HEK293 (cell line): ENCODE results near the gene UBE2Q2.

Experiments used
- GLIS2 ChIP-seq: fragments of 450-650 bp; formaldehyde crosslinking; IDR thresholded peaks from 2 replicates; pipeline ENCODE4 v1.5.1; 2016; ENCODE audit warnings: missing biosample characterization, missing genetic modification characterization
- KLF10 ChIP-seq: fragments of 450-650 bp; IDR thresholded peaks from 2 replicates; pipeline ENCODE4 v1.5.1; 2018; ENCODE audit warnings: missing biosample characterization, mild to moderate bottlenecking, missing genetic modification characterization
- KLF16 ChIP-seq: fragments of 450-650 bp; formaldehyde crosslinking; IDR thresholded peaks from 2 replicates; pipeline ENCODE4 v1.5.1; 2017; ENCODE audit warnings: missing biosample characterization, missing genetic modification characterization
- KLF17 ChIP-seq: fragments of 450-650 bp; formaldehyde crosslinking; IDR thresholded peaks from 2 replicates; pipeline ENCODE4 v1.5.1; 2016; ENCODE audit warnings: missing biosample characterization, missing genetic modification characterization
- KLF7 ChIP-seq: fragments of 450-650 bp; formaldehyde crosslinking; IDR thresholded peaks from 2 replicates; pipeline ENCODE4 v1.5.1; 2016; ENCODE audit warnings: missing biosample characterization, missing genetic modification characterization, borderline replicate concordance
- KLF8 ChIP-seq: fragments of 450-650 bp; formaldehyde crosslinking; IDR thresholded peaks from 2 replicates; pipeline ENCODE4 v1.5.1; 2016; ENCODE audit warnings: missing biosample characterization, missing genetic modification characterization
- KLF9 ChIP-seq: fragments of 450-650 bp; formaldehyde crosslinking; IDR thresholded peaks from 2 replicates; pipeline ENCODE4 v1.5.1; 2016; ENCODE audit warnings: missing biosample characterization, missing genetic modification characterization, low read depth
- PRDM1 ChIP-seq: fragments of 450-650 bp; formaldehyde crosslinking; IDR thresholded peaks from 2 replicates; pipeline ENCODE4; 2016; ENCODE audit warnings: missing biosample characterization, missing genetic modification characterization
- PRDM10 ChIP-seq: fragments of 450-650 bp; formaldehyde crosslinking; IDR thresholded peaks from 2 replicates; pipeline ENCODE4 v1.5.1; 2016; ENCODE audit warnings: missing biosample characterization, missing genetic modification characterization
- SP2 ChIP-seq: fragments of 450-650 bp; formaldehyde crosslinking; IDR thresholded peaks from 2 replicates; pipeline ENCODE4 v1.5.1; 2016; ENCODE audit warnings: missing biosample characterization, missing genetic modification characterization
- SP3 ChIP-seq: fragments of 450-650 bp; formaldehyde crosslinking; IDR thresholded peaks from 2 replicates; pipeline ENCODE4 v1.5.1; 2016; ENCODE audit warnings: missing biosample characterization, missing genetic modification characterization
- SP7 ChIP-seq: fragments of 450-650 bp; formaldehyde crosslinking; IDR thresholded peaks from 2 replicates; pipeline ENCODE4 v1.5.1; 2016; ENCODE audit warnings: missing biosample characterization, missing genetic modification characterization
- TRIM28 ChIP-seq: IDR thresholded peaks from 2 replicates; pipeline ENCODE4 v1.6.1; 2011; ENCODE audit warnings: low read length, control low read depth, borderline replicate concordance
- YY1 ChIP-seq: fragments of 450-650 bp; formaldehyde crosslinking; IDR thresholded peaks from 2 replicates; pipeline ENCODE4 v1.5.1; 2018; ENCODE audit warnings: missing biosample characterization, missing genetic modification characterization
- ZBTB17 ChIP-seq: fragments of 450-650 bp; formaldehyde crosslinking; IDR thresholded peaks from 2 replicates; pipeline ENCODE4 v1.5.1; 2016; ENCODE audit warnings: missing biosample characterization, missing genetic modification characterization
- ZBTB20 ChIP-seq: fragments of 450-650 bp; formaldehyde crosslinking; IDR thresholded peaks from 2 replicates; pipeline ENCODE4 v1.5.1; 2016; ENCODE audit warnings: missing biosample characterization, missing genetic modification characterization
- ZBTB26 ChIP-seq: fragments of 450-650 bp; formaldehyde crosslinking; optimal IDR thresholded peaks from 2 replicates; pipeline ENCODE3; 2016; ENCODE audit warnings: missing biosample characterization, mild to moderate bottlenecking, missing genetic modification characterization
- ZBTB6 ChIP-seq: fragments of 450-650 bp; formaldehyde crosslinking; IDR thresholded peaks from 2 replicates; pipeline ENCODE4 v1.5.1; 2017; ENCODE audit warnings: missing biosample characterization, missing genetic modification characterization
- ZBTB7A ChIP-seq: fragments of 450-650 bp; formaldehyde crosslinking; IDR thresholded peaks from 2 replicates; pipeline ENCODE4 v1.5.1; 2016; ENCODE audit warnings: low read depth, missing biosample characterization, missing genetic modification characterization
- ZEB2 ChIP-seq: fragments of 450-650 bp; formaldehyde crosslinking; IDR thresholded peaks from 2 replicates; pipeline ENCODE4 v1.5.1; 2016; ENCODE audit warnings: missing biosample characterization, missing genetic modification characterization
- ZIC2 ChIP-seq: fragments of 450-650 bp; formaldehyde crosslinking; IDR thresholded peaks from 2 replicates; pipeline ENCODE4 v1.5.1; 2016; ENCODE audit warnings: missing biosample characterization, missing genetic modification characterization
- ZNF2 ChIP-seq: fragments of 450-650 bp; formaldehyde crosslinking; IDR thresholded peaks from 2 replicates; pipeline ENCODE4 v1.5.1; 2016; ENCODE audit warnings: missing biosample characterization, missing genetic modification characterization
- ZNF266 ChIP-seq: fragments of 450-650 bp; formaldehyde crosslinking; IDR thresholded peaks from 2 replicates; pipeline ENCODE4 v1.5.1; 2016; ENCODE audit warnings: missing biosample characterization, missing genetic modification characterization, low read depth
- ZNF335 ChIP-seq: fragments of 450-650 bp; formaldehyde crosslinking; conservative IDR thresholded peaks from 2 replicates; pipeline ENCODE4 v1.5.1; 2016; ENCODE audit warnings: missing biosample characterization, missing genetic modification characterization
- ZNF341 ChIP-seq: fragments of 450-650 bp; formaldehyde crosslinking; IDR thresholded peaks from 2 replicates; pipeline ENCODE4; 2016; ENCODE audit warnings: low read depth, missing biosample characterization, missing genetic modification characterization
- ZNF366 ChIP-seq: fragments of 450-650 bp; formaldehyde crosslinking; conservative IDR thresholded peaks from 2 replicates; pipeline ENCODE4 v1.5.1; 2016; ENCODE audit warnings: missing biosample characterization, missing genetic modification characterization
- ZNF416 ChIP-seq: fragments of 450-650 bp; formaldehyde crosslinking; IDR thresholded peaks from 2 replicates; pipeline ENCODE4 v1.5.1; 2016; ENCODE audit warnings: missing biosample characterization, missing genetic modification characterization
- ZNF544 ChIP-seq: fragments of 450-650 bp; formaldehyde crosslinking; IDR thresholded peaks from 2 replicates; pipeline ENCODE4 v1.5.0; 2017; ENCODE audit warnings: missing biosample characterization, missing genetic modification characterization
- ZNF600 ChIP-seq: fragments of 450-650 bp; formaldehyde crosslinking; IDR thresholded peaks from 2 replicates; pipeline ENCODE4 v1.5.1; 2016; ENCODE audit warnings: missing biosample characterization, missing genetic modification characterization
- ZNF692 ChIP-seq: fragments of 450-650 bp; formaldehyde crosslinking; IDR thresholded peaks from 2 replicates; pipeline ENCODE4 v1.5.1; 2016; ENCODE audit warnings: missing biosample characterization, missing genetic modification characterization
- ZNF707 ChIP-seq: fragments of 450-650 bp; formaldehyde crosslinking; IDR thresholded peaks from 2 replicates; pipeline ENCODE4 v1.5.1; 2016; ENCODE audit warnings: missing biosample characterization, missing genetic modification characterization
- ZSCAN23 ChIP-seq: fragments of 450-650 bp; formaldehyde crosslinking; IDR thresholded peaks from 2 replicates; pipeline ENCODE4 v1.5.1; 2016; ENCODE audit warnings: missing biosample characterization, missing genetic modification characterization

UBE2Q2 gene

GRCh38 chr15:75843678-75844581 is 683 bp downstream of the UBE2Q2 start (continued):
- TF ChIP-seq ZNF366 (tag by site-specific recombination) (no peak), ZBTB20 (tag by site-specific recombination) (peak; percentile 77; the same call in 1 of the 2 replicates), ZNF600 (peak; percentile 96), ZNF544 (tag by site-specific recombination) (no peak), ZNF335 (peak; percentile 80), ZNF692 (peak; percentile 90), ZBTB6 (0 out of 2 replicates have a peak, but pooled peaks have one; percentile 15), YY1 (peak; percentile 44; the same call in 1 of the 2 replicates), KLF17 (tag by site-specific recombination) (peak; percentile 35), ZBTB17 (tag by site-specific recombination) (peak; percentile 57; the same call in 1 of the 2 replicates), ZNF707 (no peak), ZIC2 (tag by site-specific recombination) (peak; percentile 22; the same call in 1 of the 2 replicates), ZNF2 (tag by site-specific recombination) (0 out of 2 replicates have a peak, but pooled peaks have one; percentile 25), KLF16 (tag by site-specific recombination) (peak; percentile 56), ZEB2 (tag by site-specific recombination) (peak; percentile 57; the same call in 1 of the 2 replicates), KLF10 (tag by site-specific recombination) (0 out of 2 replicates have a peak, but pooled peaks have one; percentile 32), SP7 (tag by site-specific recombination) (peak; percentile 50), PRDM1 (tag by site-specific recombination) (peak; percentile 53), ZSCAN23 (tag by site-specific recombination) (0 out of 2 replicates have a peak, but pooled peaks have one; percentile 23), KLF7 (tag by site-specific recombination) (0 out of 2 replicates have a peak, but pooled peaks have one; percentile 12), ZNF416 (tag by site-specific recombination) (no peak), SP2 (tag by site-specific recombination) (peak; percentile 68), ZNF341 (tag by site-specific recombination) (peak; percentile 96), ZBTB26 (tag by site-specific recombination) (peak; percentile 82), SP3 (tag by site-specific recombination) (peak; percentile 84), GLIS2 (peak; percentile 93), KLF9 (tag by site-specific recombination) (peak; percentile 84), ZBTB7A (tag by site-specific recombination) (peak; percentile 13), ZNF266 (no peak), TRIM28 (peak; percentile 33; the same call in 1 of the 2 replicates), PRDM10 (peak; percentile 99), KLF8 (tag by site-specific recombination) (peak; percentile 94)
